AG09309 (cell line): ENCODE data around the gene ZNF688.

Source experiments
- DNase-seq: peaks from one replicate; pipeline ENCODE4 v3.0.0-alpha.2; 2010; ENCODE audit warnings: low read depth
- H3K4me3 ChIP-seq: 2 replicates; pipeline ENCODE4 v1.5.1; 2011; ENCODE audit warnings: mild to moderate bottlenecking, low read depth, low read length, moderate library complexity; ENCODE audit not compliant: control insufficient read depth
- TF ChIP-seq, protein P1 (sequence below): IDR thresholded peaks from 2 replicates; pipeline ENCODE4 v1.5.1; 2011; ENCODE audit warnings: mild to moderate bottlenecking, low read depth, low read length, inconsistent platforms; ENCODE audit not compliant: insufficient read depth, control insufficient read depth; ENCODE audit errors: missing control alignments

Gene ZNF688

DNA sequence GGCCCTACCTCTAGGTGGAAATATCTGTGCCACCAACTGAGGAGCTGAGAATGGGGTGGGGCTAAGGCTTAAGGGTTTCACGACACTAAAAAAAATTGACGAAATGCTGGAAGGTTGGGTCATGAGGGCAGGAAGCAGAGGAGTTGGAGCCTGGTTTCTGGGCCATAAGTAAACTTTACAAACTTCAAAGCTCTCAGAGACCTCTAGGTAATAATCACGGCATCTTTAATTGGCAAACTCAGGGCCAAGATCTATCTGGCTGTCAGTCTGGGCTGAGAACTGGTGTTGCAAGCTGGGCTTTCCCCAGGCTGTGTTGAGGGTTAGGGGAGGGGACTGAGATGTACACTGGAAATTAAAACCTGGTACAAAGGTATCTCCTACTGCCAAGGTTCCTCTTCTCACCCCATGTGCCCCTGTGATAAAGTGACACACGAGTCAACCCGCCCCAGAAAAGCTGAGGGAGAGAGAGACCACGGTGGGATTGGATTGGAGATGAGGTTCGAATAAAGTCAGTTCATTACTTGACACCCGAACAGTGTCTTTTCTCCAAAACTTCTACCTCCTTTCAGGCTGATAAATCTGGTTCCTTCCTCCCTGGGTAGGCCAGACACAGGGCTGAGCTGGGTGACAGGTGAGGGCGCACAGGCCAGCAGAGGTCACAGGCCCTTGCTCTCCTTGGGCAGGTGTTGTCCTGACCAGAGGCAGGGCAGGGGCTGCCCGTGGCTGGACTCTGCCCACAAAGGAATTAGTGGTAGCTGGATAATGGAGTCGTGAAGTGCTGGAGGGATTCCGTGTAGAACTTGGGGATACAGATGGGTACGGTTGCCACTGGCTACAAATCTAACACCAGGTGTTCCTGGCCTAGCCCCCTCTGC lies 41.1 kb downstream of the ZNF688 start:
- DNase-seq: no peak

DNA sequence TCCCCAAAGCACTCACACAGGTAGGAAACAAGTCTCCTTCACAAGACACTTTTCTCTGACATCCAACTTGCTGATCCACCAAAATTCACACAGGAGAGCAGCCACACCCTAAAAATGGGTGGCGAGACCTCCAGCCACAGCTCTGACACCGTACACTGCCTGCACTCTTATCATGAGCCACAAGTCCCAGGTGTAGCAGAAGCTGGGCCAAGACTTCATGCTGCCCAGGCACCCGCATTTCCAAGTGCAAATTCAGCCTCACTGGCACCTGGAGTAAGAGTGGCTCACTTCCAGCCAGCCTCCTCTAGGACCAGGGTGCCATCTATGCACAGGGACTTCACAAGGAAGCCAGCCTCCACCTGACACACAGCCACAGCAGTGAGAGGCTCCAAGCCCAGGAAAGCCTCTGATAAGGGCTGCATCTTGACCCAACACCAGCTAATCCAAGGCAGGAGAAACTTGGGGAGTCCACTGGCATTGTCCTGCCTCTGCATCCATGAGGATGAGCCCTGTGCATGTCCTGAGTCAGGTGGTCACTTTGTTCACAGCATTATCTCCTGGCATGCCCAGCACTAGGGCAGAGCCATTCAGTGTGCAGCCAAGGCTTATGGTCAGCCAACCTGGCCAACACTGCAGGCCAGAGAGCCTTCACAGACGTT lies 42.6 kb downstream of the ZNF688 start:
- DNase-seq: no peak
- H3K4me3 ChIP-seq: no peak overlapping the region
- TF ChIP-seq, protein P1, sequence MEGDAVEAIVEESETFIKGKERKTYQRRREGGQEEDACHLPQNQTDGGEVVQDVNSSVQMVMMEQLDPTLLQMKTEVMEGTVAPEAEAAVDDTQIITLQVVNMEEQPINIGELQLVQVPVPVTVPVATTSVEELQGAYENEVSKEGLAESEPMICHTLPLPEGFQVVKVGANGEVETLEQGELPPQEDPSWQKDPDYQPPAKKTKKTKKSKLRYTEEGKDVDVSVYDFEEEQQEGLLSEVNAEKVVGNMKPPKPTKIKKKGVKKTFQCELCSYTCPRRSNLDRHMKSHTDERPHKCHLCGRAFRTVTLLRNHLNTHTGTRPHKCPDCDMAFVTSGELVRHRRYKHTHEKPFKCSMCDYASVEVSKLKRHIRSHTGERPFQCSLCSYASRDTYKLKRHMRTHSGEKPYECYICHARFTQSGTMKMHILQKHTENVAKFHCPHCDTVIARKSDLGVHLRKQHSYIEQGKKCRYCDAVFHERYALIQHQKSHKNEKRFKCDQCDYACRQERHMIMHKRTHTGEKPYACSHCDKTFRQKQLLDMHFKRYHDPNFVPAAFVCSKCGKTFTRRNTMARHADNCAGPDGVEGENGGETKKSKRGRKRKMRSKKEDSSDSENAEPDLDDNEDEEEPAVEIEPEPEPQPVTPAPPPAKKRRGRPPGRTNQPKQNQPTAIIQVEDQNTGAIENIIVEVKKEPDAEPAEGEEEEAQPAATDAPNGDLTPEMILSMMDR: no peak

More for the DNA sequence above, 41.1 kb downstream of the ZNF688 start:
- TF ChIP-seq, protein P1: no peak
- H3K4me3 ChIP-seq: no peak overlapping the region

DNA sequence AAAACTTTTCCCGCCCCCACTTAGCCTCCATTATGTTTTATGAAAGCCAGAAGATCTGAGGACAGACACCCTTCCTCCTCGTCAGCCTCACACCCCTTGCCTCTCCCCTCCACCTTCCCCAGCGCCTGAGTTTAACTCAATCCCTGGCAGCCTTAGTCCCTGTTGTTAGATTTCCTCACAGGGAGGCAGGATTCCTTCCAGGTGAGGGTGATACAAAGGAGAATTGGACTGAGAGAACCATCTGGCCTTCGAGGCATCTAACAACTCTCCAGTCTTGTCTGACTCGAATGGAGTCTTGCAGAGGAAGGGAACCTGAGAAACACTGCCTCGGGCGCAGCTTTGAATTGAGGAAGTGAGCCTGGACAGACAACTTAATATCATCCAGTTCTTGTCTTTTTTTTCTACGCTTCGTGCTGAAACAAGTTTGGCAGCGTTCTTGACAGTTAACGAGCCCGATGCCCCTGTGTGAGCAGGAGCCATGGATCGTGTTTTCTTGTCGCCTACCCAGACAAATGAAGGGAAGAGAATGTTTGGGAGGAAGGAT lies 43.8 kb downstream of the ZNF688 start:
- DNase-seq: no peak
- TF ChIP-seq, protein P1: no peak
- H3K4me3 ChIP-seq: peak overlapping the region; percentile 15; the same call in 1 of the 2 replicates

DNA sequence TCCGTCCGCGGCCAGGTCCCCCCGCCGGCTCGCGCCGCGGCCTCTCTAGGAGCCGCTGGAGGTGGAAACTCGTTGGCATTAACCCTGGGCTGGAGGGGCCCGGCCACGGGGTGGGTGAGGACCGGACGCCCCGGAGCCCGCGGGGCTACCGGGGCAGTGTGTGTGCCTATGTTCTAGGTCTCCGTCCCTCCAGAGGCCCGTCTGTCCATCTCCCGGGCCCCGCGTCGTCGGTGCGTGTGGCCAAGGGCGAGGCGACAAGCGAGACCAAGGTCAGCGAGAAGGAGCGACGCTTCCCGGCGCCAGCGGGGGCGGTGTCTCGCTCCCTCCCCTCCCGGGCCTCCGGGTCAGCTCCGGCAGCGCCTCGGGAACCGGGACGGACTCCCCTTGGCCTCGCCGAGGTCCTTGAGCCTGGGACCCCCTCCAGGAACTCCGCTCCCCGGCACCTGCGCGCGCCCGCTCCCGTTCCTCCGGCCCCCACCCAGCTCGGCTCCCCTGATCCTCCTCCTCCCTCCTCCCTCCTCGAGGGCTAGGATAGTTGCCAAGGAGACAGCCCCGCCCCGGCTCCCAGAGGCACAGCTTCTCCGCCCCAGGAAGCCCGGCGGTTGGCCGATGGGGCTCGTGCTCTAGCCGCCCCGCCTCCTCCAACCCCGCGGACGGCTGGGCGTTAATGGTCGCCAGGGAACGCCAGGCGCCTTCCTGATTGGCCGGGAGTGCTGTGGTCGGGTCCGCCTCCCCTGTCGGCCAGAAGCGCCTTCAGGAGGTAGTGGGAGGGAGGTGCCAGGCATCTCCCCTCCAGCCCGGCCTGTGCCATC lies 44.5 kb downstream of the ZNF688 start:
- H3K4me3 ChIP-seq: peak overlapping the region; percentile 80
- peak; percentile 76 for DNase-seq
- TF ChIP-seq, protein P1: peak; percentile 25

DNA sequence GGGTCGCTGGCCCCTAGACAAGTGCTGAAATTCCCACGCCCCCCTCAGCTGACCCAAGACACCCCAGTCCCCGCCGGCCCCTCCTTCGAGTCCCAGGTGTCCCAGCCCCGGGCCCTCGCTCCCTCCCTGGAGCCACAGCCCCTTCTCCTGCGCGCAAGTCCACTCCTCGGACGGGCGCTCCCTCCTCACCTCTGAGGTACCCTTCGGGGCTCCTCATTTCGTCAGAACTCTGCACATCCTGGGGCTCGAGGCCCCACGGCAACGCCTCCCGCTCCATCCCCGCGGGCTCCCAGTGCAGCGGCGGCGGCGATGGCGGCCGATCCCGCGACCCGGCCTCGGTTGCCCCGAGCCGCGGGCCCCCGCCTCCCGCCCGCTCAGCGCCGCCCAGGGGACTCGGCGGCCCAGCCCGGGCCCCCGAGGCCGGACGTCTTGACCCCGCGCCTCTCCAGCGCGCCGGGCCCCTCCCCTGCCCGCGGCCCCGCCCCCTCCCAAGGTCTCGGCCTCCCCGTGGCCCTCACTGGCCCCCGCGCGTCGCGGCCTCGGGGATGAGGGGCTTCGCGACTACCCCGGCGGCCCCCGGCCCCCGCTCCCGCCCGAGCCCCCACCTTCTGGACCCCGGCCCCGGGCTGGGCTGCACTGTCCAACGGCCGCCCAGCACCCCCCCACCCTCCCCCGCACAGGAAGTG lies 45.2 kb downstream of the ZNF688 start, which contains the start of gene ZNF768:
Gene ZNF768, minus strand, starts transcription at position 430 of the 686 bp plus-strand sequence. Its CDS starts 153 bp downstream, at position 277.
- no peak for DNase-seq
- TF ChIP-seq, protein P1: no peak
- peak within 1 kb of the TSS; percentile 80 for H3K4me3 ChIP-seq

DNA sequence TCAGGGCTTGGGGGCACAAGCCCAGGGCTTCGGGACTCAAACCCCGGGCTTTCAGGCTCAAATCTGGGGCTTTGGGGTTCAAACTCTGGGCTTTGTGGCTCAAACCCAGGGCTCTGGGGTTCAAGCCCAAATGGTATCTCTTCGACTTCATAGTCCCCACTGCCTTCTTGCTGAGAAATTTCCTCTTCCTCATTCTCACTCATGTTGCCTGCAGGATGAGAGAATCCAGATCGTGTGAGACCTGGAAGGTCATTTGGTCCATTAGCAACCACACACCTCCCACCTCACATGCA lies 45.7 kb downstream of the ZNF688 start:
- no peak for DNase-seq
- TF ChIP-seq, protein P1: no peak
- peak overlapping the region; percentile 80 for H3K4me3 ChIP-seq
